Stomach (tissue), 9 donors: ENCODE data around the gene MRPL53. TPM values are rescaled to one million over a fixed set of nuclear protein-coding genes. Genes with fewer than 3 reads are reported as not detected.
"Not testable (repeated sequence)": the region's sequence is repeated elsewhere in the genome, so short reads cannot be mapped to it uniquely, and the experiment has no call there.

Experiments
- DNase-seq, 2 donors: peaks; one replicate each; pipeline versions ENCODE4 v3.0.0 to v3.0.0-alpha.2; 2013 to 2019
- H3K27ac ChIP-seq, 5 donors: fragments of 200-600 bp in 4 of 5; sonication (generic) in 4 of 5; one replicate each; pipeline ENCODE4 v1.5.1; 2013 to 2019; ENCODE audit warnings: mild to moderate bottlenecking in 1 of 5, moderate library complexity in 1 of 5
- H3K27me3 ChIP-seq, 3 donors: fragments of 200-600 bp; sonication (generic); one replicate each; pipeline ENCODE4 v1.5.1; 2017 to 2019; ENCODE audit warnings: mixed run types in 1 of 3
- H3K36me3 ChIP-seq, 4 donors: fragments of 200-600 bp; sonication (generic); 1 replicate in 3 of 4; 2 replicates in 1 of 4; pipeline ENCODE4 v1.5.1; 2016 to 2019
- H3K4me1 ChIP-seq, 4 donors: fragments of 200-600 bp; sonication (generic); one replicate each; pipeline ENCODE4 v1.5.1; 2016 to 2019
- H3K4me3 ChIP-seq, 4 donors: fragments of 200-600 bp; sonication (generic) in 3 of 4; one replicate each; pipeline ENCODE4 v1.5.1; 2016 to 2019; ENCODE audit warnings: mild to moderate bottlenecking in 1 of 4
- H3K9me3 ChIP-seq, 4 donors: fragments of 200-600 bp; sonication (generic); one replicate each; pipeline ENCODE4 v1.5.1; 2016 to 2019
- CTCF ChIP-seq, 7 experiments: fragments of 450-650 bp in 4 of 7; fragments of 200-600 bp in 3 of 7; sonication (generic) in 3 of 7; IDR thresholded peaks; one replicate each; pipeline ENCODE4 v1.5.1; 2016 to 2019; ENCODE audit warnings: antibody characterized with exemption in 7 of 7, control low read depth in 2 of 7, mild to moderate bottlenecking in 1 of 7
- EP300 ChIP-seq: sonication (generic); formaldehyde crosslinking; IDR thresholded peaks from one replicate; pipeline ENCODE4 v1.6.1; 2017; ENCODE audit warnings: antibody characterized with exemption
- POLR2A ChIP-seq, 4 donors: fragments of 450-650 bp; IDR thresholded peaks; one replicate each; pipeline ENCODE4 v1.6.1; 2016; ENCODE audit warnings: antibody characterized with exemption in 4 of 4, control low read depth in 2 of 4, mild to moderate bottlenecking in 1 of 4, moderate library complexity in 1 of 4
- POLR2AphosphoS5 ChIP-seq, 3 donors: sonication (generic); formaldehyde crosslinking; IDR thresholded peaks; one replicate each; pipeline ENCODE4 v1.6.1; 2016; ENCODE audit warnings: antibody characterized with exemption in 3 of 3
- WGBS, 5 donors: extraction: QIAGEN DNeasy Blood & Tissue Kit in 3 of 5; methylation state at CpG; one replicate each; pipeline versions ENCODE4 v1.1.5 to v1.1.7; 2013 to 2018; 5-methylcytosine and 5-hydroxymethylcytosine counted together
- intact Hi-C: fragments of 100-400 bp; cut with DNase I; formaldehyde crosslinking; loops from one replicate; pipeline ENCODE4 v1.15.1; 2023; ENCODE audit warnings: low total_unique reads
- polyA plus RNA-seq, 3 donors: library from polyadenylated mRNA; stranded (reverse); fragments of 200-250 nt; gene quantifications; one replicate each; pipeline ENCODE4 v1.2.3, GENCODE V29; 2013
- total RNA-seq, 5 donors: library from RNA; depleted of rRNA; stranded (reverse); fragments of >200 nt; gene quantifications; one replicate each; pipeline versions ENCODE4 v1.1.0 to v1.2.3, GENCODE V29; 2014 to 2016
- donor health status: healthy with polysubstance abuse.
- donor health status: Bipolar disorder and iron deficiency.
- donor health status: healthy.

The MRPL53 gene
- total and polyA plus RNA-seq, 8 donors, result 4.6 to 335 (median 81.3) TPM

GRCh38 chr2:74491648-74492544, 19.4 kb upstream of the MRPL53 start:
- H3K4me1 ChIP-seq, result no peaks in the 10 kb centered on the region
- TF ChIP-seq EP300, result no peak
- no peak for TF ChIP-seq POLR2A (IDR thresholded peaks at IDR 0.05)
- TF ChIP-seq POLR2AphosphoS5 (IDR thresholded peaks at IDR 0.05), result no peak
- TF ChIP-seq CTCF (IDR thresholded peaks at IDR 0.05), result no peak
- H3K4me3 ChIP-seq, result no peak overlapping the region
- DNase-seq, result no peak
- no peaks in the 10 kb centered on the region for H3K9me3 ChIP-seq
- peaks cover 0 to 3% (median 0%) of the 10 kb centered on the region in 3 donors for H3K27me3 ChIP-seq
- intact Hi-C loops, result no loop called here
- no peak overlapping the region for H3K27ac ChIP-seq
- peaks cover 43 to 77% (median 74%) of the 10 kb centered on the region in 4 donors for H3K36me3 ChIP-seq
- WGBS, 5 donors, result 87 to 92% (median 90%) methylated on average over 12 of the region's 12 CpGs

- intact Hi-C loops, result no loop called here
- H3K4me3 ChIP-seq, result no peak overlapping the region
- peaks cover 49 to 97% (median 93%) of the 10 kb centered on the region in 4 donors for H3K36me3 ChIP-seq
- WGBS, 5 donors, result 92 to 97% (median 95%) methylated on average over 7 to 9 of the region's 9 CpGs
- DNase-seq, result no peak
- H3K27ac ChIP-seq, result no peak overlapping the region
- H3K4me1 ChIP-seq, result peaks cover 0 to 11% (median 2%) of the 10 kb centered on the region in 4 donors
- TF ChIP-seq POLR2A (IDR thresholded peaks at IDR 0.05) (no peak), POLR2AphosphoS5 (IDR thresholded peaks at IDR 0.05) (no peak), CTCF (IDR thresholded peaks at IDR 0.05) (no peak), EP300 (no peak)
- no peaks in the 10 kb centered on the region for H3K27me3 ChIP-seq
- no peaks in the 10 kb centered on the region for H3K9me3 ChIP-seq
Observed at GRCh38 chr2:74489906-74490305, 17.4 kb upstream of the MRPL53 start.

GRCh38 chr2:74488643-74489481, 16.4 kb upstream of the MRPL53 start:
- intact Hi-C loops, result no loop called here
- Histone ChIP-seq H3K9me3 (no peaks in the 10 kb centered on the region), H3K27ac (no peak overlapping the region), H3K36me3 (peaks cover 47 to 91% (median 86%) of the 10 kb centered on the region in 4 donors), H3K4me1 (peaks cover under 1 to 18% (median 8%) of the 10 kb centered on the region in 4 donors), H3K27me3 (no peaks in the 10 kb centered on the region), H3K4me3 (no peak overlapping the region)
- DNase-seq, result no peak
- 87 to 94% (median 93%) methylated on average over 9 of the region's 9 CpGs for WGBS, 5 donors
- TF ChIP-seq POLR2AphosphoS5 (IDR thresholded peaks at IDR 0.05) (no peak), POLR2A (IDR thresholded peaks at IDR 0.05) (no peak), CTCF (IDR thresholded peaks at IDR 0.05) (no peak), EP300 (no peak)

- Histone ChIP-seq H3K27ac (no peak overlapping the region), H3K27me3 (no peaks in the 10 kb centered on the region), H3K36me3 (peaks cover 20 to 65% (median 60%) of the 10 kb centered on the region in 4 donors), H3K9me3 (no peaks in the 10 kb centered on the region), H3K4me1 (peaks cover 16 to 36% (median 27%) of the 10 kb centered on the region in 4 donors), H3K4me3 (no peak overlapping the region)
- intact Hi-C loops, result no loop called here
- TF ChIP-seq EP300 (no peak), CTCF (IDR thresholded peaks at IDR 0.05) (no peak), POLR2AphosphoS5 (IDR thresholded peaks at IDR 0.05) (no peak), POLR2A (IDR thresholded peaks at IDR 0.05) (no peak)
- WGBS, 5 donors, result 70 to 92% (median 75%) methylated on average over 2 of the region's 2 CpGs
- no peak for DNase-seq
Observed at GRCh38 chr2:74486141-74486540, 13.7 kb upstream of the MRPL53 start.

- peaks cover 9 to 63% (median 57%) of the 10 kb centered on the region in 4 donors for H3K36me3 ChIP-seq
- peak overlapping the region in 4 of 5 donors; percentile 91 to 94 (median 92) for H3K27ac ChIP-seq
- intact Hi-C loops, result loop anchor here (5.0 kb wide), 1 partner anchor 104 kb away; no protein-coding TSS in a partner anchor
- 75 to 80% (median 77%) methylated on average over 19 of the region's 19 CpGs for WGBS, 5 donors
- H3K4me1 ChIP-seq, result peaks cover 20 to 49% (median 41%) of the 10 kb centered on the region in 4 donors
- not testable (repeated sequence) for H3K27me3 ChIP-seq, DNase-seq, H3K9me3 ChIP-seq
- peak overlapping the region; percentile 76 to 98 (median 92) for H3K4me3 ChIP-seq
Observed at GRCh38 chr2:74483675-74484164, 11.2 kb upstream of the MRPL53 start.
